Activated CD8-positive, alpha-beta memory T cell treated with anti-CD3 and anti-CD28 coated beads for 4 hours (primary cell): ENCODE data around the gene HMGB3.
A peak's percentile ranks its signal among the peaks of the same experiment; 100 is the strongest.
"Not testable (repeated sequence)": the region's sequence is repeated elsewhere in the genome, so short reads cannot be mapped to it uniquely, and the experiment has no call there.

Experiments
- DNase-seq, 2 donors: peaks; one replicate each; pipeline ENCODE4 v3.0.0-alpha.2; 2020; ENCODE audit warnings: low read depth in 2 of 2

The HMGB3 gene

GRCh38 chrX:150982788-150983520, at the start of gene HMGB3:
TSS of gene HMGB3 (plus strand) at chrX:150983335. CDS start at chrX:150985600, 2,265 bp downstream.
- peak; percentile 40 to 47 for DNase-seq

DNA sequence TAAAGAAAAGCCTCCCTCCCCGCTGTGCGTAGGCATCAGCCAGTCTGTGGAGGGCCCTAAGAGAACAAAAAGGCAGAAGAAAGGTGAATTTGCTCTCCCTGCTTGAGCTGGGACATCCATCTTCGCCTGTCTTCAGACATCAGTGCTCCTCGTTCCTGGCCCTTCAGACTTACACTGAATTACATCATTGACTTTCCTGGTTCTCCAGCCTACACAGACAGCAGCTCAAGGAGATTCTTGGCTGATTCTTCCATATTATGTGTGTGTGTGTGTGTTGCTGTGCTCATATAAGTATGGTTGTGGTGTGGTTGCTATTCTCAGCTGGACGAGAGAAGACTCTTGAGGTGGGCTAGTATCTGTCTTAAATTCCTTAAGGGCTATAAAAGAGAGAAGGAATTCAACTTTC, 49.2 kb upstream of the HMGB3 start:
- no peak for DNase-seq

GRCh38 chrX:150934453-150934852, 48.7 kb upstream of the HMGB3 start:
- DNase-seq: no peak

GRCh38 chrX:150935467-150935866, 47.7 kb upstream of the HMGB3 start:
- no peak for DNase-seq

- no peak for DNase-seq
These were observed 46.6 kb upstream of the HMGB3 start for GRCh38 chrX:150936556-150936955.

DNA sequence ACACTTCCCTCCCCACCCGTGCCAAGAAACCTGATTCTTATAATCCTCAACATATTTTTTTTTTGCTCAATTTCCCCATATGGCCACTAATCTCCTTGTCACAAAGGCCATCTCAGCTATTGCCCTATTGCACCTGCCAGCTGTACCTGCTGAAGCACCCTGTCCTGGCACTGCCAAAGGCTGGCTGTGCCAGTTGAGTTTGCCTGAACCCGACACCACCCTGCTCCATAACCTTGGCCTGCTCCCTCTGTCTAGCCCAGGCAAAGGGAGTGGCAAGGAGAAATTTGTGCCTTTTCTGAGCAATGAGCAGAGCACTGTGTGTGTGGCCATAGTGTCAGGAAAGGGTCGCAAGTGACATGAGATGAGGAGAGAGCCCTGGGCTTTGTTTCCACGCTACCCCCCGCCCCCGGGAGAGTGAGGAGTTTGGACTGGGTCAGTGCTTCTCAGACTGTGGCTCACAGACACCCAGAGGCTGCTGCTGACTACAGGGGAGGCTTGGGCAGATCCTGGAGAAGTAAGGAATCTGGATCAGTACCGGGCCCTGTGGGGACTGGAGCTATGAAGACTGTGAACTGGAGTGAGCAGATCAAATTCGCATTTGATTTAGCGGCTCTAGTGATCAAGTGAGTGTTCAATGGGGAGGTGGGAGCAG, 42.2 kb upstream of the HMGB3 start:
- DNase-seq: no peak

DNA sequence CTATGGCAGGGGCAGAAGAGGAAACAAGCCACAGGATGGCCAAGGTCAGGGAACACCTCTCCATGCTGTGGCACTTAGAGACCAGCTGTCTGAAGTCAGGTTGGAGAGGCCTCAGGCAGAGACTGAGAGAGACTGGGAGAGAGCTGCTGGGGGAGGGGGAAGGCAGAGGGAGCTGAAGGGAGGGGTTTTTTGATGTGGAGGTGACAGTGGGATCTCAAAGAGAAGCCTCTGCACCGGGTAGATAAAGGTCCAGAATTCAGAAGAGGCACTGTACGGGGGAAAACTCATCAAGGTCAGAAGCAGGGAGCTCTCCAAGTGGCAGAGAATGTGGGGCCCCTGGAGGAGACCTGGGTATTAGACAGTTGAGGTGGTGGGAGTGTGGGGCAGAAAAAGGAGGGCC, 41.6 kb upstream of the HMGB3 start:
- DNase-seq: no peak

- DNase-seq: no peak
These were observed 40.1 kb upstream of the HMGB3 start for GRCh38 chrX:150942942-150943594.

GRCh38 chrX:150944233-150944632, 38.9 kb upstream of the HMGB3 start:
- no peak for DNase-seq

DNA sequence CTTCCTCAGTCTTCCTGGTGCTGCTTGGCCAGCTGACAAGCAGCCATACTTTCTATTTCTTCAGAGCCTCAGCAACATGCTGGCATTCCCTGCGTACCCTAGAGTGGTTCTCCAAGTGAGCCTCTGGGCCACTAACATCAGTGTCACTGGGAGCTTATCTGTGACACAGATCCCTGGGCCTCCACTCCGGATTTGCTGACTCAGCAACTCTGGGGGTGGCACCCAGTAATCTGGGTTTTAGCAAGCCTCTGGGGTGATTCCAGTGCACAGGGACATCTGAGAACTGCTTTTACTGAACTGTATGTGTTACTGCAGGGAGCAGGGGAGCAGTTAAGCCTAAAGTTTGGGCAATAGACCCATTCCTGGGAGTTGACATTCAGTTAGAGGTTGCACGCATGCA, 28.2 kb upstream of the HMGB3 start:
- no peak for DNase-seq

- no peak for DNase-seq
These were observed 27.5 kb upstream of the HMGB3 start for GRCh38 chrX:150955590-150955989.

DNA sequence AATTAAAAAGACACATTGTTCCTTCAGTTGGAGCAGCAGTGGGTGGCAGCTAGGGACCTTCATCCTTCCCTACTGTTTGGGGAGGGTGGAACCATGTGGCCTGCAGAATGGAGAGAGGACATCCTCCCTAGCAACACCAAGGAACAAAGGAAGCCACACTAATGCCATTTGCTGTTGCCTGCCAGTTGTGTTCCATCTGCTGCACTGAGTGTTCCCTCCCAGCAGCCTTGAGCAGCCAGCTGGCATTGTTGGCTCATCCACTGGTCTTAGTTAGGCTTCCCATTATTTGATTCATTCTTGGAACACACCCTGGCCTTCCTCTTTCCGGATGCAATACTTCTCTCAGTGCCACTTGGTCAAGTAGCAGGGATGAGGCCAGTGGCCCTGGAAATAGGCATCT, 25.0 kb upstream of the HMGB3 start:
- DNase-seq: no peak

DNA sequence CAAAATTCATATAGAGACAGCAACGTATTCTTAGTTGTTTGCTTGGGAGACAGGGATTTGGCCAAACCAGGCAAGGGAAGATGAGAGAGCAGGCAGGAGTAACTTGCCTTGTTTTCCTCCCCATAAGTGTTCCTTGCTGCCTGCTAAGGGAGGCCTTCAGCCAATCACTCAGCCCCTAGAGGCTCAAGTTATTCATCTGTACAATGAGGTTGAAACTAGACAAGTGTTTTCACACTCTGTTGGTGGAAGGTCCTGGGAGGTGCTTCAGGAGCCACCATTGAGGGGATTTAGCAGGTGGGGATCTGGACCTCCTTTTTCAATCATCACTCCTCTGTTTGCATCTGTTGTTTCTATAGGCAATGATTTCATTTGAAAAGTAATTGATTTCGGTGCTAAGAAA, 23.6 kb upstream of the HMGB3 start:
- no peak for DNase-seq

GRCh38 chrX:150961631-150962030, 21.5 kb upstream of the HMGB3 start:
- no peak for DNase-seq

DNA sequence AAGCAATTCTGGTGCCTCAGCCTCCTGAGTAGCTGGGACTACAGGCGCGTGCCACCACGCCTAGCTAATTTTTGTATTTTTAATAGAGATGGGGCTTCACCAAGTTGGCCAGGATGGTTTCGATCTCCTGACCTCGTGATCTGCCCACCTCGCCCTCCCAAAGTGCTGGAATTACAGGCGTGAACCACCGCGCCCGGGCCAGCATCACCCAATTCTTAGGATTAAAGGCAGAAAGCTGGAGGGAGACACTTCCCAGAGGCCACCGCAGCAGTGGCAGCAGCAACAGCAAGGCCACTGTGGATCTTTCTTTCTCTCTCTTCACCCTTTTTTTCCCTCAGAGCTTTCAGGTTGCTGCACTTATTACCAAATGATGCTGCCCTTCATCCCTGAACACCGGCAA, 18.7 kb upstream of the HMGB3 start:
- not testable (repeated sequence) for DNase-seq

DNA sequence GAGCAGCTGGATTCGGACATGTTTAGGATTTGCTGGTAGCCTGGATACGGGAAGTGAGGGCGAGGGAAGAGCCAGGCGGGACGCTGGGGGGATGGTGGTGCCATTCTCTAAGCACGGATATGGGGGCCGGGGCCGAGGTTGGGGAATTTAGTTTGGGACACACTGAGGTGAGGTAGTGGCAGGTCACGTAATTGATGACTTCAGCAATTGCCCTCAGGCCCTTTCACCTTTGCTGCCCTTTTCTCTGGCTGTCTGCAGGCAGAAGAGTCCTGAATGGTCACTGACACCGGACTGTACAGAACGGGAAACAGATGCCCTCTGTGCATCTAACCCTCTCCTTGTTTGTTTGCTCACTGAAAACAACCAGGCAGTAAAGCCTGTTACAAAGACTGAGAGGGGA, 16.9 kb upstream of the HMGB3 start:
- DNase-seq: no peak

GRCh38 chrX:150966742-150967141, 16.4 kb upstream of the HMGB3 start:
- DNase-seq: no peak

DNA sequence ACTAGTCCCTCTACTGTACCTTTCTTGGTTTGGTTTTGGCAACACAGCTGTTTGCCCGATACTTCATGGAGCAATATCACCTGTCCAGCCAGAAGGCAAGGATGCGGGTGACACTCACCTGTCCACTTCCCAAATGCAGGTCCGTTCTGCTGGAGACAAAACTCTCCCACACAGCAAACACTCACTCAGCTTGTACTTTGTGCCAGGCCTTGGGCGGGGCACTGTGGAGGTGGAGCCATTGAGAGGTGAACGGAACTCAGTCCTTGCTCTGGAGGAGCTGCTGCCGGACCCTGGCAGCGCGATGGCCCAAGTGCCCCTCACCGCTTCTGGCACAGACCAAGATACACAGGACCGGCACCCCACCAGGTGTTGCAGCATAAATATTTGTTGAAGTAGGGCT, 15.3 kb upstream of the HMGB3 start:
- DNase-seq: no peak

DNA sequence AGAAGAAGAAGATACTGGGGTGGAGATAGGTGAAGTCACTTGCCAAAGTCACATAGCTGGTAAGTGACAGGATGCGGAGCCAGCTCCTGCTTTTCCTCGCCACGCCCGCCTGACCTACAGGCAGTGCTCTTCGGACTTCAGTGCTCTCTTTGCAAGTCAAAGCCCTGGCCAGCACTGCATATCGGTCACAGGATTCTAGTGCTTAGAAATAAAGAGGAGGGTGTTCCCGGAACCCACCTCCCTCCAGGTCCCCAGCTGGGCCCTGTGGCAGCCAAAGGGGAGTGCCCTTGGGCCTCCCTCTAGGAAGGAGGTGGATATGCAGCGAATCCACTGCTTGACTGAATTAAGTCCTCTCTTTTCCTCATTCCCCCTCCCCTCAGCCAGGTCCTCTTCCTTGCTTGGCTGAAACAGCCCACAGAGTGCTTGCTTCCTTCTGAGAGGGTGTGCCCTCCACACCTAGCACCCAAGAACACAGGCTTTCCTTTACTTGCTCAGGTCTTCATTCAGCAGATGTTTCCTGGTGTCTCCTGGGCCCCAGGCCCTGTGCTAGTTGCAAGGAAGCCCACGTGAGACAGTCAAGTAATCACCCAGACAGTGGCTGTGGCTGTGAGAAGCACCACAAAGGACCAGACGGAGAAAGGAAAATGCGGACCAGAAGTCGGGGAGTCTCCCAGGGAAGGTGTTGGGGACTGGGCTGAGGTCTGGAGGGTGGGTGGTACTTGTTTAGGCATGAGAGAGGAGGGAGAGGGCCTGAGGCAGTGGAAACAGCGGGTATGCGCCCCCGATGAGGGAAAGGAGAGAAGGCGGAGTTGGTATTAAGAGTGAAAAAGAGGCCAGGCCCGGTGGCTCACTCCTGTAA, 14.0 kb upstream of the HMGB3 start:
- DNase-seq: no peak

DNA sequence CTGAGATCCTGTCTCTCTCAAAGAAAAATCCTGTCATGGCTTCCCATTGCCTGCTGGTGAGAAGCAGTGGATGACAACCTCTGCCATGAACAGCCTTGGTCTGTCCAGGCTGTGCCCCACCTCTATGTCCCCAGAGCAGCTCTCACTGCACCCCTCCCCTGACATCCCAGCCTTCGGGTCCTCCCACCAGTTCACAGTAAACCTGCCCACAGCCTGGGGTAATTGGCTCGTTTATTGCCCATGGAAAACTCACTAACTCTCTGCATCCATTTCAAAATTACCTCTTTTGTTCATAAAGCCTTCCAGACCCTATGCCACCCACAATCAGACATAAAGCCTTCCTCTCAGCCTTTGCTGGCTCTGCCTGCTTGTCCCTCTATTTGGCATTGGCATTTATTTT, 10.7 kb upstream of the HMGB3 start:
- DNase-seq: no peak

- no peak for DNase-seq
These were observed 7.3 kb upstream of the HMGB3 start for GRCh38 chrX:150975655-150976390.
